Vagina (tissue), 2 donors: Measurements from ENCODE around the gene WBP11.

Experiments
- POLR2A ChIP-seq, 2 donors: fragments of 450-650 bp; IDR thresholded peaks; one replicate each; pipeline ENCODE4 v1.6.1; 2017; ENCODE audit warnings: antibody characterized with exemption in 2 of 2, mild to moderate bottlenecking in 2 of 2, moderate library complexity in 2 of 2
- POLR2AphosphoS5 ChIP-seq, 2 donors: sonication (generic); formaldehyde crosslinking; IDR thresholded peaks; one replicate each; pipeline ENCODE4 v1.9.0; 2017; ENCODE audit warnings: antibody characterized with exemption in 2 of 2, mild to moderate bottlenecking in 2 of 2, low read depth in 1 of 2; ENCODE audit not compliant: insufficient read depth in 1 of 2
- TF ChIP-seq, protein P1 (sequence below), 3 experiments: fragments of 450-650 bp in 2 of 3; fragments of 200-600 bp in 1 of 3; sonication (generic) in 1 of 3; IDR thresholded peaks; one replicate each; pipeline ENCODE4 v1.5.1; 2017 to 2019; ENCODE audit warnings: antibody characterized with exemption in 3 of 3, mild to moderate bottlenecking in 2 of 3, moderate library complexity in 2 of 3

DNA sequence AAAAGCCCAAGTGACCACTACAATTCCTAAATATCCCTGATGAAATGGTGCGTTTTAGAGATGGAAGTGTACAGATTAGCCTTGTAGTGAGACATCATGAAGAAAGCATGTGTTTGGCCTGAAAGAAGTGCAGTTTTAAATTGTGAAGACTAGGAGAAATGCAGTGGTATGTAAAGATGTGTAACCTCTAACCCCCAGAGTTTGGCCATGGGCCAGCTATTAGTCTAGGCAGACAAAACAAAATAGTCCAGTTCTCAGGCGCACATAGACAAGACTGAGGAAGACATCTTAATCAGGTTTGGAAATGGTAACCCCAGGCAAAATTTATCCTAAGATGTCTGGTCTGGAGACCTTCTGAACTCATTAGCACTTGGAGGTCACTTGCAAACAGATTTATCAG, 23.4 kb downstream of the WBP11 start:
- TF ChIP-seq, protein P1, sequence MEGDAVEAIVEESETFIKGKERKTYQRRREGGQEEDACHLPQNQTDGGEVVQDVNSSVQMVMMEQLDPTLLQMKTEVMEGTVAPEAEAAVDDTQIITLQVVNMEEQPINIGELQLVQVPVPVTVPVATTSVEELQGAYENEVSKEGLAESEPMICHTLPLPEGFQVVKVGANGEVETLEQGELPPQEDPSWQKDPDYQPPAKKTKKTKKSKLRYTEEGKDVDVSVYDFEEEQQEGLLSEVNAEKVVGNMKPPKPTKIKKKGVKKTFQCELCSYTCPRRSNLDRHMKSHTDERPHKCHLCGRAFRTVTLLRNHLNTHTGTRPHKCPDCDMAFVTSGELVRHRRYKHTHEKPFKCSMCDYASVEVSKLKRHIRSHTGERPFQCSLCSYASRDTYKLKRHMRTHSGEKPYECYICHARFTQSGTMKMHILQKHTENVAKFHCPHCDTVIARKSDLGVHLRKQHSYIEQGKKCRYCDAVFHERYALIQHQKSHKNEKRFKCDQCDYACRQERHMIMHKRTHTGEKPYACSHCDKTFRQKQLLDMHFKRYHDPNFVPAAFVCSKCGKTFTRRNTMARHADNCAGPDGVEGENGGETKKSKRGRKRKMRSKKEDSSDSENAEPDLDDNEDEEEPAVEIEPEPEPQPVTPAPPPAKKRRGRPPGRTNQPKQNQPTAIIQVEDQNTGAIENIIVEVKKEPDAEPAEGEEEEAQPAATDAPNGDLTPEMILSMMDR (IDR thresholded peaks at IDR 0.05) = no peak
- TF ChIP-seq POLR2AphosphoS5 (IDR thresholded peaks at IDR 0.05; ENCODE audit: insufficient read depth in 1 of 2, low read depth in 1 of 2) (no peak), POLR2A (IDR thresholded peaks at IDR 0.05) (no peak)
